SK-N-SH (cell line): ENCODE measurements around the gene PMS2. TPM values are rescaled to one million over a fixed set of nuclear protein-coding genes. Genes with fewer than 3 reads are reported as not detected.

Source experiments
- CTCF ChIA-PET: fragments of 300-600, 350-600 bp; formaldehyde crosslinking; extraction: SDS; loops from one replicate; lab custom pipeline; 2021; lab: Yijun Ruan, JAX
- POLR2A ChIA-PET: fragments of 350-600 bp; sonication (Branson Sonifier 250); formaldehyde crosslinking; extraction: SDS; loops from one replicate; lab custom pipeline; 2020; ENCODE audit warnings: antibody characterized with exemption, inconsistent platforms; lab: Yijun Ruan, JAX
- DNase-seq: peaks from one replicate; pipeline ENCODE4 v3.0.0; 2012
- H2AFZ ChIP-seq: fragments of 200-600 bp; sonication (generic); 2 replicates; pipeline ENCODE4 v1.8.1; 2016; ENCODE audit warnings: antibody characterized with exemption, mild to moderate bottlenecking, low read depth
- H3F3A ChIP-seq: fragments of 200-600 bp; sonication (generic); replicated peaks from 2 replicates; pipeline ENCODE3; 2016; ENCODE audit warnings: antibody characterized with exemption, mild to moderate bottlenecking; ENCODE audit not compliant: insufficient read depth
- H3K27ac ChIP-seq, 2 experiments: fragments of 200-500 bp in 1 of 2; fragments of 200-600 bp in 1 of 2; sonication (Bioruptor generic) in 1 of 2; sonication (generic), shearing (Covaris generic) in 1 of 2; 2 replicates each; pipeline versions ENCODE4 v1.5.1 to v1.6.1; 2014 to 2016; ENCODE audit warnings: low read depth in 2 of 2, inconsistent platforms in 1 of 2, low read length in 1 of 2, mild to moderate bottlenecking in 1 of 2, mixed read lengths in 1 of 2
- H3K27me3 ChIP-seq: fragments of 200-600 bp; sonication (generic), shearing (Covaris generic); 2 replicates; pipeline ENCODE4 v1.6.1; 2016; ENCODE audit warnings: mixed run types; ENCODE audit not compliant: insufficient read depth
- H3K36me3 ChIP-seq, 2 experiments: fragments of 200-500 bp in 1 of 2; fragments of 200-600 bp in 1 of 2; sonication (Bioruptor generic) in 1 of 2; sonication (generic) in 1 of 2; replicated peaks in 1 of 2; 2 replicates each; pipeline versions ENCODE3 to v1.5.1; 2014 to 2016; ENCODE audit warnings: low read length in 1 of 2, mild to moderate bottlenecking in 1 of 2; ENCODE audit not compliant: insufficient read depth in 2 of 2, control insufficient read depth in 1 of 2
- H3K4me1 ChIP-seq, 2 experiments: fragments of 200-500 bp in 1 of 2; fragments of 200-600 bp in 1 of 2; sonication (Bioruptor generic) in 1 of 2; sonication (generic), shearing (Covaris generic) in 1 of 2; 2 replicates each; pipeline versions ENCODE4 v1.5.1 to v1.6.1; 2014 to 2016; ENCODE audit warnings: low read depth in 1 of 2, low read length in 1 of 2, mixed run types in 1 of 2; ENCODE audit not compliant: insufficient read depth in 2 of 2, control insufficient read depth in 1 of 2
- H3K4me2 ChIP-seq: fragments of 200-600 bp; sonication (generic), shearing (Covaris generic); 2 replicates; pipeline ENCODE4 v1.6.1; 2017; ENCODE audit warnings: mixed run types
- H3K4me3 ChIP-seq, 2 experiments: fragments of 200-500 bp in 1 of 2; fragments of 200-600 bp in 1 of 2; sonication (Bioruptor generic) in 1 of 2; sonication (generic), shearing (Covaris generic) in 1 of 2; 2 replicates each; pipeline versions ENCODE4 v1.5.1 to v1.8.1; 2014 to 2016; ENCODE audit warnings: low read depth in 2 of 2, inconsistent platforms in 1 of 2, low read length in 1 of 2, mild to moderate bottlenecking in 1 of 2, mixed read lengths in 1 of 2, moderate library complexity in 1 of 2
- H3K79me2 ChIP-seq: fragments of 200-600 bp; sonication (generic); 2 replicates; pipeline ENCODE4 v1.8.1; 2017; ENCODE audit warnings: mild to moderate bottlenecking; ENCODE audit not compliant: insufficient read depth
- H3K9ac ChIP-seq: fragments of 200-600 bp; sonication (generic); 2 replicates; pipeline ENCODE4 v1.6.1; 2017; ENCODE audit warnings: mixed run types
- H3K9me2 ChIP-seq: fragments of 200-600 bp; sonication (generic); 2 replicates; pipeline ENCODE4 v1.6.1; 2017; ENCODE audit warnings: mixed run types
- H3K9me3 ChIP-seq: fragments of 200-600 bp; sonication (generic); 2 replicates; pipeline ENCODE4 v1.6.1; 2017; ENCODE audit warnings: mixed run types, mild to moderate bottlenecking, moderate library complexity
- H4K20me1 ChIP-seq: fragments of 200-600 bp; sonication (generic); 2 replicates; pipeline ENCODE4 v1.6.1; 2017; ENCODE audit warnings: mild to moderate bottlenecking, mixed run types; ENCODE audit not compliant: insufficient read depth
- CHD2 ChIP-seq: fragments of 150-350 bp; IDR thresholded peaks from 2 replicates; pipeline ENCODE4 v1.6.1; 2018; ENCODE audit warnings: low read length; ENCODE audit not compliant: partially characterized antibody
- ELF1 ChIP-seq: IDR thresholded peaks from 2 replicates; pipeline ENCODE4 v1.4.0; 2012
- EP300 ChIP-seq, 2 experiments: IDR thresholded peaks; 2 replicates each; pipeline versions ENCODE4 v1.4.0 to v1.6.1; 2012; ENCODE audit warnings: borderline replicate concordance in 1 of 2, low read depth in 1 of 2, low read length in 1 of 2
- FOXJ3 ChIP-seq: sonication (generic); formaldehyde crosslinking; IDR thresholded peaks from 2 replicates; pipeline ENCODE4 v1.5.1; 2020; ENCODE audit warnings: mild to moderate bottlenecking, missing genetic modification reagents
- IRF3 ChIP-seq: fragments of 150-350 bp; IDR thresholded peaks from 2 replicates; pipeline ENCODE4 v1.6.1; 2016; ENCODE audit warnings: mild to moderate bottlenecking, low read depth, low read length
- JUND ChIP-seq: IDR thresholded peaks from 2 replicates; pipeline ENCODE4 v1.4.0; 2012
- NRF1 ChIP-seq: IDR thresholded peaks from 2 replicates; pipeline ENCODE4 v1.6.1; 2012; ENCODE audit warnings: low read depth, mild to moderate bottlenecking, low read length
- PBX3 ChIP-seq: IDR thresholded peaks from 2 replicates; pipeline ENCODE4; 2012
- RAD21 ChIP-seq: IDR thresholded peaks from 2 replicates; pipeline ENCODE4 v1.6.1; 2012; ENCODE audit warnings: mild to moderate bottlenecking, low read length
- RCOR1 ChIP-seq: fragments of 150-350 bp; IDR thresholded peaks from 2 replicates; pipeline ENCODE4 v1.6.1; 2017; ENCODE audit warnings: antibody characterized with exemption, low read length
- RFX5 ChIP-seq: IDR thresholded peaks from 2 replicates; pipeline ENCODE4 v1.6.1; 2012; ENCODE audit warnings: mild to moderate bottlenecking, improper control_type of control experiment, low read length
- SIN3A ChIP-seq: IDR thresholded peaks from 2 replicates; pipeline ENCODE4 v1.6.1; 2012; ENCODE audit warnings: low read depth, mild to moderate bottlenecking, low read length, moderate library complexity, borderline replicate concordance
- SMC3 ChIP-seq: IDR thresholded peaks from 2 replicates; pipeline ENCODE4 v1.6.1; 2012; ENCODE audit warnings: low read depth, low read length, improper control_type of control experiment
- USF1 ChIP-seq: IDR thresholded peaks from 2 replicates; pipeline ENCODE4 v1.4.0; 2012; ENCODE audit warnings: low read depth, borderline replicate concordance
- USF2 ChIP-seq: fragments of 150-350 bp; IDR thresholded peaks from 2 replicates; pipeline ENCODE4 v1.6.1; 2017; ENCODE audit warnings: antibody characterized with exemption, low read length, low read depth, borderline replicate concordance
- WGBS: methylation state at CpG from one replicate; pipeline ENCODE4 v1.1.6; 2017; ENCODE audit warnings: low lambda C conversion rate; 5-methylcytosine and 5-hydroxymethylcytosine counted together
- polyA plus RNA-seq, 3 experiments: library from polyadenylated mRNA; depleted of rRNA; stranded (reverse); fragments of >200 nt; gene quantifications; 2 replicates each; pipeline ENCODE4 v1.2.3, GENCODE V29; 2012

The PMS2 gene
- polyA plus RNA-seq, 1 of the 3 experiments (the other 2 are of a cell fraction) = 9.6 TPM

- H3F3A ChIP-seq = peaks cover 15% of the 10 kb centered on the region
- peaks cover 12% of the 10 kb centered on the region; the same call in 1 of the 2 replicates for H3K79me2 ChIP-seq
- TF ChIP-seq SMC3 = no peak
- TF ChIP-seq CHD2 = no peak
- TF ChIP-seq PBX3 = no peak
- TF ChIP-seq RFX5 = no peak
- no peak for TF ChIP-seq SIN3A
- no peak for TF ChIP-seq RAD21
- no peak for TF ChIP-seq EP300 (IDR thresholded peaks at IDR 0.05; ENCODE audit: borderline replicate concordance in 1 of 2, low read depth in 1 of 2, low read length in 1 of 2)
- TF ChIP-seq RCOR1 = no peak
- TF ChIP-seq ELF1 = no peak
- no peak for TF ChIP-seq IRF3
- no peak for TF ChIP-seq NRF1
- TF ChIP-seq FOXJ3 (CRISPR knock-in tag) = no peak
- TF ChIP-seq JUND = no peak
- TF ChIP-seq USF1 = no peak
- no peak for TF ChIP-seq USF2
- TF ChIP-seq, all 33 proteins: peak for 0
- Histone ChIP-seq H3K9me3 (no peaks in the 10 kb centered on the region), H4K20me1 (no peaks in the 10 kb centered on the region), H3K4me2 (no peak overlapping the region), H3K9ac (no peak overlapping the region), H3K9me2 (no peaks in the 10 kb centered on the region), H3K36me3 (peaks cover 67 to 74% of the 10 kb centered on the region in 2 experiments), H3K4me1 (no peaks in the 10 kb centered on the region; a peak in 1 of 4 replicates), H3K27me3 (no peaks in the 10 kb centered on the region), H2AFZ (no peak overlapping the region), H3K27ac (no peak overlapping the region), H3K4me3 (no peak overlapping the region)
- WGBS = 92% methylated on average over 12 of the region's 12 CpGs
- no peak for DNase-seq
- ChIA-PET CTCF (interaction anchor here (0.6 to 2.4 kb wide), 8 partner anchors 9 to 149 kb away, joined by 3 to 8 read pairs (median 4); no protein-coding TSS in a partner anchor), POLR2A (interaction anchor here (0.6 to 1.2 kb wide), 4 partner anchors 12 to 458 kb away, joined by 3 to 6 read pairs (median 3); partner anchors contain the start of genes AIMP2 and PMS2)
Observed at GRCh38 chr7:6026820-6027311, 18.0 kb upstream of the PMS2 start.
